ENCODE data around the gene CAT. TPM values are rescaled to one million over a fixed set of nuclear protein-coding genes. Genes with fewer than 3 reads are reported as not detected.
A peak's percentile ranks its signal among the peaks of the same experiment; 100 is the strongest.

Gene CAT
- total RNA-seq, 1 donor from 2014 or later: 259 TPM

GRCh38 chr11:34466802-34467488 is 28.2 kb downstream of the CAT start:
- no peaks in the 10 kb centered on the region for H3K4me1 ChIP-seq
- no peak overlapping the region for H3K4me3 ChIP-seq
- H3K36me3 ChIP-seq: peaks cover 96% of the 10 kb centered on the region
- no peak overlapping the region for H3K27ac ChIP-seq
- DNase-seq (no peak), ATAC-seq (no peak)
- no peak for TF ChIP-seq CTCF (IDR thresholded peaks at IDR 0.05)
- no peaks in the 10 kb centered on the region for H3K27me3 ChIP-seq (ENCODE audit: low read depth)
- intact Hi-C loops (cut with DNase I): no loop called here
- peaks cover 10% of the 10 kb centered on the region for H3K9me3 ChIP-seq

- Histone ChIP-seq H3K27me3 (ENCODE audit: low read depth) (no peaks in the 10 kb centered on the region), H3K4me1 (no peaks in the 10 kb centered on the region), H3K36me3 (peaks cover 96% of the 10 kb centered on the region), H3K9me3 (peaks cover 10% of the 10 kb centered on the region), H3K27ac (no peak overlapping the region), H3K4me3 (no peak overlapping the region)
- DNase-seq (no peak), ATAC-seq (peak in 1 of 2 donors; percentile 65)
- TF ChIP-seq CTCF (IDR thresholded peaks at IDR 0.05): peak; percentile 68
- intact Hi-C loops (cut with DNase I): no loop called here
Measured at GRCh38 chr11:34468209-34468841, 29.6 kb downstream of the CAT start.

GRCh38 chr11:34473603-34474169 is 35.0 kb downstream of the CAT start:
- peaks cover 9% of the 10 kb centered on the region for H3K4me1 ChIP-seq
- no peaks in the 10 kb centered on the region for H3K9me3 ChIP-seq
- H3K4me3 ChIP-seq: no peak overlapping the region
- ATAC-seq (no peak), DNase-seq (no peak)
- H3K27me3 ChIP-seq (ENCODE audit: low read depth): no peaks in the 10 kb centered on the region
- H3K36me3 ChIP-seq: peaks cover 51% of the 10 kb centered on the region
- no peak overlapping the region for H3K27ac ChIP-seq
- no peak for TF ChIP-seq CTCF (IDR thresholded peaks at IDR 0.05)
- intact Hi-C loops (cut with DNase I): no loop called here

GRCh38 chr11:34475656-34476055 is 36.9 kb downstream of the CAT start:
- TF ChIP-seq CTCF (IDR thresholded peaks at IDR 0.05): no peak
- peaks cover 9% of the 10 kb centered on the region for H3K4me1 ChIP-seq
- intact Hi-C loops (cut with DNase I): no loop called here
- H3K27me3 ChIP-seq (ENCODE audit: low read depth): no peaks in the 10 kb centered on the region
- DNase-seq (no peak), ATAC-seq (no peak)
- peaks cover 31% of the 10 kb centered on the region for H3K36me3 ChIP-seq
- H3K9me3 ChIP-seq: no peaks in the 10 kb centered on the region
- no peak overlapping the region for H3K4me3 ChIP-seq
- peak overlapping the region; percentile 55 for H3K27ac ChIP-seq

- intact Hi-C loops (cut with DNase I): no loop called here
- no peak for ATAC-seq
- H3K9me3 ChIP-seq: no peaks in the 10 kb centered on the region
Measured at GRCh38 chr11:34476849-34477248, 38.1 kb downstream of the CAT start.

More at GRCh38 chr11:34476849-34477248, 38.1 kb downstream of the CAT start:
- Histone ChIP-seq H3K4me3 (no peak overlapping the region), H3K27me3 (ENCODE audit: low read depth) (no peaks in the 10 kb centered on the region), H3K4me1 (peaks cover 9% of the 10 kb centered on the region), H3K27ac (no peak overlapping the region), H3K36me3 (peaks cover 19% of the 10 kb centered on the region)
- TF ChIP-seq CTCF (IDR thresholded peaks at IDR 0.05): no peak
- no peak for DNase-seq
